OCI-LY3 (cell line): ENCODE data around the gene NRAP.

Source experiments
- CTCF ChIP-seq: fragments of 200-600, 300-600 bp; sonication (generic); IDR thresholded peaks from 2 replicates; pipeline ENCODE4 v1.5.1; 2014; ENCODE audit warnings: antibody characterized with exemption, low read length, low read depth
- EZH2phosphoT487 ChIP-seq: fragments of 200-600 bp; shearing (Covaris generic); IDR thresholded peaks from 2 replicates; pipeline ENCODE4 v1.6.1; 2018; ENCODE audit warnings: antibody characterized with exemption, mixed run types, low read depth

GRCh38 chr10:113681533-113682470, 18.0 kb upstream of the NRAP start:
- TF ChIP-seq CTCF (no peak), EZH2phosphoT487 (no peak)
